Liver (tissue), 9 donors: ENCODE data around the gene TMED1. TPM values are rescaled to one million over a fixed set of nuclear protein-coding genes. Genes with fewer than 3 reads are reported as not detected.

Experiments
- DNase-seq: peaks from one replicate; pipeline ENCODE4 v3.0.0-alpha.2; 2017; ENCODE audit warnings: low spot score
- H3K27ac ChIP-seq, 2 donors: one replicate each; pipeline ENCODE4 v1.7.0; 2013; ENCODE audit warnings: inconsistent platforms in 2 of 2, low read length in 2 of 2, control low read depth in 1 of 2, low read depth in 1 of 2, mild to moderate bottlenecking in 1 of 2
- H3K27me3 ChIP-seq, 4 donors: one replicate each; pipeline versions ENCODE4 v1.6.1 to v1.7.0; 2013; ENCODE audit warnings: low read length in 3 of 4, inconsistent platforms in 1 of 4, mild to moderate bottlenecking in 1 of 4, moderate library complexity in 1 of 4; ENCODE audit not compliant: control insufficient read depth in 4 of 4, insufficient read depth in 4 of 4
- H3K36me3 ChIP-seq, 4 donors: one replicate each; pipeline versions ENCODE4 v1.6.1 to v1.7.0; 2013; ENCODE audit warnings: low read length in 3 of 4, mild to moderate bottlenecking in 3 of 4, low read depth in 1 of 4, moderate library complexity in 1 of 4; ENCODE audit not compliant: control insufficient read depth in 4 of 4, insufficient read depth in 3 of 4
- H3K4me1 ChIP-seq, 4 donors: one replicate each; pipeline versions ENCODE4 v1.6.1 to v1.7.0; 2013; ENCODE audit warnings: low read length in 3 of 4, mild to moderate bottlenecking in 3 of 4, moderate library complexity in 1 of 4; ENCODE audit not compliant: control insufficient read depth in 4 of 4, insufficient read depth in 4 of 4
- H3K4me3 ChIP-seq, 3 donors: one replicate each; pipeline versions ENCODE4 v1.6.1 to v1.7.0; 2013; ENCODE audit warnings: low read length in 3 of 3, control low read depth in 1 of 3, low read depth in 1 of 3, mild to moderate bottlenecking in 1 of 3
- H3K9ac ChIP-seq, 2 donors: one replicate each; pipeline ENCODE4 v1.7.0; 2013; ENCODE audit warnings: low read length in 2 of 2, mild to moderate bottlenecking in 2 of 2, moderate library complexity in 2 of 2, control low read depth in 1 of 2, low read depth in 1 of 2
- H3K9me3 ChIP-seq, 4 donors: one replicate each; pipeline versions ENCODE4 v1.6.1 to v1.7.0; 2013; ENCODE audit warnings: low read length in 3 of 4; ENCODE audit not compliant: control insufficient read depth in 4 of 4
- EGR1 ChIP-seq, 2 donors: IDR thresholded peaks; 2 replicates each; pipeline ENCODE4 v1.6.1; 2016 to 2018; ENCODE audit warnings: antibody characterized with exemption in 2 of 2, low read depth in 2 of 2
- FOXA1 ChIP-seq: IDR thresholded peaks from 2 replicates; pipeline ENCODE4 v1.6.1; 2016; ENCODE audit warnings: antibody characterized with exemption
- FOXA2 ChIP-seq: IDR thresholded peaks from 2 replicates; pipeline ENCODE4 v1.6.1; 2016; ENCODE audit warnings: antibody characterized with exemption
- GABPA ChIP-seq, 2 donors: IDR thresholded peaks in 1 of 2; conservative IDR thresholded peaks in 1 of 2; 2 replicates each; pipeline ENCODE4 v1.6.1; 2016; ENCODE audit warnings: antibody characterized with exemption in 2 of 2, mild to moderate bottlenecking in 1 of 2, moderate library complexity in 1 of 2
- HNF4A ChIP-seq, 2 donors: conservative IDR thresholded peaks; 2 replicates each; pipeline ENCODE4 v1.6.1; 2016; ENCODE audit warnings: antibody characterized with exemption in 2 of 2, mild to moderate bottlenecking in 2 of 2
- HNF4G ChIP-seq: IDR thresholded peaks from 2 replicates; pipeline ENCODE4 v1.6.1; 2016; ENCODE audit warnings: antibody characterized with exemption
- JUND ChIP-seq, 2 donors: IDR thresholded peaks; 2 replicates each; pipeline ENCODE4 v1.6.1; 2016; ENCODE audit warnings: antibody characterized with exemption in 2 of 2
- NR2F2 ChIP-seq: IDR thresholded peaks from 2 replicates; pipeline ENCODE4 v1.6.1; 2016; ENCODE audit warnings: antibody characterized with exemption
- RAD21 ChIP-seq, 2 donors: IDR thresholded peaks; 2 replicates each; pipeline ENCODE4 v1.6.1; 2016; ENCODE audit warnings: antibody characterized with exemption in 2 of 2, mild to moderate bottlenecking in 2 of 2
- REST ChIP-seq: IDR thresholded peaks from 2 replicates; pipeline ENCODE4 v1.6.1; 2016; ENCODE audit warnings: antibody characterized with exemption, mild to moderate bottlenecking
- RXRA ChIP-seq, 2 donors: IDR thresholded peaks; 2 replicates each; pipeline ENCODE4 v1.6.1; 2017 to 2018; ENCODE audit warnings: antibody characterized with exemption in 2 of 2, mild to moderate bottlenecking in 1 of 2
- SP1 ChIP-seq: IDR thresholded peaks from 2 replicates; pipeline ENCODE4 v1.6.1; 2018; ENCODE audit warnings: antibody characterized with exemption, mild to moderate bottlenecking
- TAF1 ChIP-seq: conservative IDR thresholded peaks from 2 replicates; pipeline ENCODE4 v1.6.1; 2016; ENCODE audit warnings: antibody characterized with exemption, mild to moderate bottlenecking
- YY1 ChIP-seq: IDR thresholded peaks from 2 replicates; pipeline ENCODE4 v1.6.1; 2016; ENCODE audit warnings: antibody characterized with exemption, mild to moderate bottlenecking
- WGBS: extraction: QIAGEN DNeasy Blood & Tissue Kit; methylation state at CpG from one replicate; pipeline ENCODE4 v1.1.7; 2013; 5-methylcytosine and 5-hydroxymethylcytosine counted together
- polyA plus RNA-seq, 2 donors: library from polyadenylated mRNA; stranded (reverse) in 1 of 2; unstranded in 1 of 2; fragments of 200-250 nt in 1 of 2; fragments of >200 nt in 1 of 2; fragmentation: Nextera tagmentation in 1 of 2; extraction: Ambion mirVana in 1 of 2; gene quantifications; one replicate each; pipeline versions ENCODE4 v1.2.1 to v1.2.3, GENCODE V29; 2013 to 2015
- total RNA-seq, 2 donors: library from RNA; depleted of rRNA; stranded (reverse); fragments of >200 nt; gene quantifications; one replicate each; pipeline ENCODE4 v1.2.3, GENCODE V29; 2014
- TF ChIP-seq, protein P1 (sequence below): IDR thresholded peaks from 2 replicates; pipeline ENCODE4 v1.6.1; 2016; ENCODE audit warnings: antibody characterized with exemption
- TF ChIP-seq, protein P2 (sequence below): fragments of 150-350 bp; IDR thresholded peaks from 2 replicates; pipeline ENCODE4 v1.5.1; 2017; ENCODE audit warnings: improper control_type of control experiment, low read depth, low read length; ENCODE audit not compliant: missing input control
- TF ChIP-seq, protein P3 (sequence below): IDR thresholded peaks from 2 replicates; pipeline ENCODE4 v1.6.1; 2016; ENCODE audit warnings: antibody characterized with exemption
- TF ChIP-seq, protein P4 (sequence below): IDR thresholded peaks from 2 replicates; pipeline ENCODE4 v1.6.1; 2016; ENCODE audit warnings: antibody characterized with exemption
- donor health status: healthy.
- donor health status: healthy.
- donor health status: healthy.
- donor health status: healthy.
- donor health status: healthy.

Gene TMED1
- total and polyA plus RNA-seq, 4 donors = 17.8 to 34.7 (median 26.6) TPM

- Histone ChIP-seq H3K27me3 (no peaks in the 10 kb centered on the region), H3K36me3 (no peaks in the 10 kb centered on the region), H3K27ac (no peak overlapping the region), H3K4me1 (peaks cover 11 to 17% (median 14%) of the 10 kb centered on the region in 4 donors), H3K9me3 (no peaks in the 10 kb centered on the region), H3K9ac (no peak overlapping the region), H3K4me3 (no peak overlapping the region)
- 90% methylated on average over 20 of the region's 20 CpGs for WGBS
- TF ChIP-seq EGR1 (IDR thresholded peaks at IDR 0.05; ENCODE audit: low read depth in 2 of 2) (no peak), JUND (IDR thresholded peaks at IDR 0.05) (no peak), REST (no peak), TAF1 (no peak), RAD21 (IDR thresholded peaks at IDR 0.05) (no peak), FOXA1 (no peak), RXRA (IDR thresholded peaks at IDR 0.05) (no peak), HNF4A (conservative IDR thresholded peaks at IDR 0.05) (no peak), NR2F2 (no peak), FOXA2 (no peak), YY1 (no peak), GABPA (IDR thresholded peaks at IDR 0.05 in 1 of 2, conservative IDR thresholded peaks at IDR 0.05 in 1 of 2) (no peak), SP1 (no peak), HNF4G (no peak)
- TF ChIP-seq, protein P1, sequence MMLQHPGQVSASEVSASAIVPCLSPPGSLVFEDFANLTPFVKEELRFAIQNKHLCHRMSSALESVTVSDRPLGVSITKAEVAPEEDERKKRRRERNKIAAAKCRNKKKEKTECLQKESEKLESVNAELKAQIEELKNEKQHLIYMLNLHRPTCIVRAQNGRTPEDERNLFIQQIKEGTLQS = no peak
- TF ChIP-seq, protein P2, sequence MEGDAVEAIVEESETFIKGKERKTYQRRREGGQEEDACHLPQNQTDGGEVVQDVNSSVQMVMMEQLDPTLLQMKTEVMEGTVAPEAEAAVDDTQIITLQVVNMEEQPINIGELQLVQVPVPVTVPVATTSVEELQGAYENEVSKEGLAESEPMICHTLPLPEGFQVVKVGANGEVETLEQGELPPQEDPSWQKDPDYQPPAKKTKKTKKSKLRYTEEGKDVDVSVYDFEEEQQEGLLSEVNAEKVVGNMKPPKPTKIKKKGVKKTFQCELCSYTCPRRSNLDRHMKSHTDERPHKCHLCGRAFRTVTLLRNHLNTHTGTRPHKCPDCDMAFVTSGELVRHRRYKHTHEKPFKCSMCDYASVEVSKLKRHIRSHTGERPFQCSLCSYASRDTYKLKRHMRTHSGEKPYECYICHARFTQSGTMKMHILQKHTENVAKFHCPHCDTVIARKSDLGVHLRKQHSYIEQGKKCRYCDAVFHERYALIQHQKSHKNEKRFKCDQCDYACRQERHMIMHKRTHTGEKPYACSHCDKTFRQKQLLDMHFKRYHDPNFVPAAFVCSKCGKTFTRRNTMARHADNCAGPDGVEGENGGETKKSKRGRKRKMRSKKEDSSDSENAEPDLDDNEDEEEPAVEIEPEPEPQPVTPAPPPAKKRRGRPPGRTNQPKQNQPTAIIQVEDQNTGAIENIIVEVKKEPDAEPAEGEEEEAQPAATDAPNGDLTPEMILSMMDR = no peak
- TF ChIP-seq, protein P3, sequence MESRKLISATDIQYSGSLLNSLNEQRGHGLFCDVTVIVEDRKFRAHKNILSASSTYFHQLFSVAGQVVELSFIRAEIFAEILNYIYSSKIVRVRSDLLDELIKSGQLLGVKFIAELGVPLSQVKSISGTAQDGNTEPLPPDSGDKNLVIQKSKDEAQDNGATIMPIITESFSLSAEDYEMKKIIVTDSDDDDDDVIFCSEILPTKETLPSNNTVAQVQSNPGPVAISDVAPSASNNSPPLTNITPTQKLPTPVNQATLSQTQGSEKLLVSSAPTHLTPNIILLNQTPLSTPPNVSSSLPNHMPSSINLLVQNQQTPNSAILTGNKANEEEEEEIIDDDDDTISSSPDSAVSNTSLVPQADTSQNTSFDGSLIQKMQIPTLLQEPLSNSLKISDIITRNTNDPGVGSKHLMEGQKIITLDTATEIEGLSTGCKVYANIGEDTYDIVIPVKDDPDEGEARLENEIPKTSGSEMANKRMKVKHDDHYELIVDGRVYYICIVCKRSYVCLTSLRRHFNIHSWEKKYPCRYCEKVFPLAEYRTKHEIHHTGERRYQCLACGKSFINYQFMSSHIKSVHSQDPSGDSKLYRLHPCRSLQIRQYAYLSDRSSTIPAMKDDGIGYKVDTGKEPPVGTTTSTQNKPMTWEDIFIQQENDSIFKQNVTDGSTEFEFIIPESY = no peak
- TF ChIP-seq, protein P4, sequence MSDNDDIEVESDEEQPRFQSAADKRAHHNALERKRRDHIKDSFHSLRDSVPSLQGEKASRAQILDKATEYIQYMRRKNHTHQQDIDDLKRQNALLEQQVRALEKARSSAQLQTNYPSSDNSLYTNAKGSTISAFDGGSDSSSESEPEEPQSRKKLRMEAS = no peak
- no peak for DNase-seq
Observed at GRCh38 chr19:10885201-10886169, 49.5 kb upstream of the TMED1 start.
